Colonic mucosa (tissue), 4 donors: Measurements from ENCODE around the gene TRIP13. TPM values are rescaled to one million over a fixed set of nuclear protein-coding genes. Genes with fewer than 3 reads are reported as not detected.

ENCODE experiments used
- DNase-seq: peaks from one replicate; pipeline ENCODE4 v3.0.0-alpha.2; 2020
- H3K27ac ChIP-seq: fragments of 200-600 bp; one replicate; pipeline ENCODE4 v1.8.0; 2021
- H3K27me3 ChIP-seq: fragments of 200-600 bp; one replicate; pipeline ENCODE4 v1.8.0; 2021
- H3K36me3 ChIP-seq: fragments of 200-600 bp; one replicate; pipeline ENCODE4 v1.8.0; 2021
- H3K4me1 ChIP-seq: fragments of 200-600 bp; one replicate; pipeline ENCODE4 v1.8.0; 2021; ENCODE audit warnings: mild to moderate bottlenecking
- H3K4me3 ChIP-seq: fragments of 200-600 bp; one replicate; pipeline ENCODE4 v1.8.0; 2021
- H3K9ac ChIP-seq, 2 donors: one replicate each; pipeline ENCODE4 v1.7.0; 2013; ENCODE audit warnings: control low read depth in 2 of 2, low read depth in 2 of 2, low read length in 2 of 2
- H3K9me3 ChIP-seq: fragments of 200-600 bp; one replicate; pipeline ENCODE4 v1.8.0; 2021
- CTCF ChIP-seq: fragments of 200-600 bp; IDR thresholded peaks from one replicate; pipeline ENCODE4 v1.8.0; 2022; ENCODE audit warnings: antibody characterized with exemption, mild to moderate bottlenecking
- intact Hi-C: fragments of 100-400 bp; cut with DNase I; formaldehyde crosslinking; loops from one replicate; pipeline ENCODE4 v1.14.1; 2022
- total RNA-seq, 2 donors: library from RNA; stranded (reverse); fragmentation: NEBNext Ultra II Directional in 1 of 2; extraction: Animal tissue kit (Norgen Biotek cat#: 25700) in 1 of 2; gene quantifications; one replicate each; pipeline ENCODE4 v1.2.1, GENCODE V29; 2021
- donor health status: healthy.
- donor health status: DM: no; HTN: no; CAD: no.
- donor health status: DM: no; HTN: no; CAD: no.

TRIP13 gene
- total RNA-seq, 2 donors from 2014 or later, result 5.8 to 18.1 TPM

DNA sequence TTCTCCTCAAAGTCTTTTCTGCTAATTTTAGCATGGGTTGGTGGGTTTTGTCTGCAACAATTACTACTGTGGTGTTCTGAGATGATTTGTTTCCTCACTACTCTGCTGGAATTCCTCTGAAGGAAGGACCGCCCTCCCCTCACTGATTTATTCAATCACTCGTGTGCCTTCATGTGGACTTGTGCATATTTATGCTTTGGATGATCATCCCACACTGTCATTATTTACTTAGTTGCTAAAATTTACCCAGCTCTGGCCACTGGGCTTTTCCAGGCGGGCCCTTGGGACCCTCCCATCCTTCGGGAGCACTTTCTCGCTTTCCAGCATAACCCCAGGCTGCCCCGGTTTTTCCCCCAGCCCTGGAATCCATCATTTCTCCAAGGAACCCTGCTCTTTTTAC is 74.3 kb downstream of the TRIP13 start:
- intact Hi-C loops, result no loop called here
- Histone ChIP-seq H3K9ac (no peak overlapping the region), H3K27ac (no peak overlapping the region), H3K36me3 (no peaks in the 10 kb centered on the region), H3K27me3 (no peaks in the 10 kb centered on the region), H3K4me3 (no peak overlapping the region), H3K4me1 (no peaks in the 10 kb centered on the region), H3K9me3 (no peaks in the 10 kb centered on the region)
- TF ChIP-seq CTCF, result no peak
- no peak for DNase-seq

Other genes with a start within 250 kb of the TRIP13 start
- gene TPPP, start 199.5 kb upstream of the TRIP13 start, total RNA-seq, result 1 to 10 TPM; 1.7 to 4.0 TPM
- 1 to 10 TPM; 1.4 to 2.4 TPM for gene ZDHHC11B, start 108.2 kb upstream of the TRIP13 start, total RNA-seq
- 1 to 10 TPM; 2.9 to 7.8 TPM for gene ZDHHC11, start 41.9 kb upstream of the TRIP13 start, total RNA-seq
- 10 to 100 TPM; 22.3 to 41.8 TPM for gene BRD9, start 83 bp upstream of the TRIP13 start, total RNA-seq
- 1 to 10 TPM in 1 of 2 donors, under 1 TPM in 1; 0.94 to 1.9 TPM for gene NKD2, start 115.9 kb downstream of the TRIP13 start, total RNA-seq
- 10 to 100 TPM; 64.6 to 81.2 TPM for gene SLC12A7, start 219.2 kb downstream of the TRIP13 start, total RNA-seq